CD14-positive monocyte (primary cell): ENCODE measurements around the gene UBR2. TPM values are rescaled to one million over a fixed set of nuclear protein-coding genes. Genes with fewer than 3 reads are reported as not detected.

Source experiments
- DNase-seq, 3 donors: peaks; one replicate each; pipeline ENCODE4 v3.0.0-alpha.2; 2011 to 2022
- H2AFZ ChIP-seq: 2 replicates; pipeline ENCODE4 v1.6.0; 2012; ENCODE audit warnings: mild to moderate bottlenecking, low read depth, low read length, inconsistent platforms; ENCODE audit not compliant: insufficient read depth, poor library complexity, severe bottlenecking
- H3K27ac ChIP-seq, 2 donors: 1 replicate in 1 of 2; 2 replicates in 1 of 2; pipeline ENCODE4 v1.5.1; 2012 to 2013; ENCODE audit warnings: low read length in 2 of 2, control low read depth in 1 of 2, inconsistent platforms in 1 of 2, low read depth in 1 of 2, mild to moderate bottlenecking in 1 of 2
- H3K27me3 ChIP-seq, 2 donors: one replicate each; pipeline versions ENCODE4 v1.6.0 to v1.6.1; 2011 to 2013; ENCODE audit warnings: low read length in 2 of 2; ENCODE audit not compliant: control insufficient read depth in 2 of 2, insufficient read depth in 2 of 2
- H3K36me3 ChIP-seq, 2 donors: replicated peaks in 1 of 2; 1 replicate in 1 of 2; 2 replicates in 1 of 2; pipeline versions ENCODE4 v1.5.1 to v1.6.1; 2012 to 2013; ENCODE audit warnings: low read length in 2 of 2, control low read depth in 1 of 2, inconsistent platforms in 1 of 2, mild to moderate bottlenecking in 1 of 2; ENCODE audit not compliant: insufficient read depth in 2 of 2, control insufficient read depth in 1 of 2
- H3K4me1 ChIP-seq, 2 donors: 1 replicate in 1 of 2; 2 replicates in 1 of 2; pipeline versions ENCODE4 v1.5.1 to v1.6.1; 2012 to 2013; ENCODE audit warnings: low read length in 2 of 2, control low read depth in 1 of 2, inconsistent platforms in 1 of 2, mild to moderate bottlenecking in 1 of 2, moderate library complexity in 1 of 2; ENCODE audit not compliant: insufficient read depth in 2 of 2, control insufficient read depth in 1 of 2
- H3K4me2 ChIP-seq: replicated peaks from 2 replicates; pipeline ENCODE3; 2012; ENCODE audit warnings: low read length, moderate library complexity, mild to moderate bottlenecking; ENCODE audit not compliant: poor library complexity, severe bottlenecking; ENCODE audit errors: extremely low read depth
- H3K4me3 ChIP-seq, 3 experiments: fragments of 200-600 bp in 1 of 3; sonication (generic) in 1 of 3; replicated peaks in 1 of 3; 1 replicate in 2 of 3; 2 replicates in 1 of 3; pipeline ENCODE4 v1.5.1; 2011 to 2013; ENCODE audit warnings: low read length in 3 of 3, mild to moderate bottlenecking in 3 of 3, control low read depth in 2 of 3, low read depth in 2 of 3, inconsistent platforms in 1 of 3, moderate library complexity in 1 of 3
- H3K79me2 ChIP-seq: 2 replicates; pipeline ENCODE4 v1.6.0; 2012; ENCODE audit warnings: mild to moderate bottlenecking, control low read depth, inconsistent platforms, low read length, moderate library complexity; ENCODE audit not compliant: insufficient read depth
- H3K9ac ChIP-seq: 2 replicates; pipeline ENCODE4 v1.6.0; 2017; ENCODE audit warnings: low read length, mild to moderate bottlenecking; ENCODE audit not compliant: insufficient read depth, poor library complexity, severe bottlenecking
- H3K9me3 ChIP-seq, 2 donors: replicated peaks in 1 of 2; 1 replicate in 1 of 2; 2 replicates in 1 of 2; pipeline versions ENCODE4 v1.5.1 to v1.6.1; 2012 to 2013; ENCODE audit warnings: low read length in 2 of 2, control low read depth in 1 of 2; ENCODE audit not compliant: control insufficient read depth in 1 of 2, insufficient read depth in 1 of 2
- H4K20me1 ChIP-seq: 2 replicates; pipeline ENCODE4 v1.6.0; 2012; ENCODE audit warnings: mild to moderate bottlenecking, low read length, control low read depth, moderate library complexity; ENCODE audit not compliant: insufficient read depth
- H3K27ac Mint-ChIP-seq, 7 donors: one replicate each; pipeline ENCODE4 v1.8.0; 2020; ENCODE audit warnings: mild to moderate bottlenecking in 7 of 7, mixed read lengths in 7 of 7, moderate library complexity in 6 of 7, inconsistent platforms in 2 of 7
- H3K27me3 Mint-ChIP-seq, 3 donors: one replicate each; pipeline ENCODE4 v1.8.0; 2021 to 2022; ENCODE audit warnings: low read depth in 3 of 3, mild to moderate bottlenecking in 3 of 3, mixed read lengths in 3 of 3, moderate library complexity in 3 of 3, inconsistent platforms in 1 of 3
- H3K36me3 Mint-ChIP-seq, 2 donors: one replicate each; pipeline ENCODE4 v1.8.0; 2020; ENCODE audit warnings: mixed read lengths in 2 of 2, inconsistent platforms in 1 of 2, mild to moderate bottlenecking in 1 of 2
- H3K4me1 Mint-ChIP-seq: one replicate; pipeline ENCODE4 v1.8.0; 2020; ENCODE audit warnings: mild to moderate bottlenecking, mixed read lengths
- H3K4me3 Mint-ChIP-seq, 2 donors: one replicate each; pipeline ENCODE4 v1.8.0; 2020; ENCODE audit warnings: mild to moderate bottlenecking in 2 of 2, mixed read lengths in 2 of 2, moderate library complexity in 1 of 2
- H3K9me3 Mint-ChIP-seq, 7 donors: one replicate each; pipeline ENCODE4 v1.8.0; 2020 to 2022; ENCODE audit warnings: mixed read lengths in 7 of 7, mild to moderate bottlenecking in 6 of 7, moderate library complexity in 6 of 7, inconsistent platforms in 2 of 7
- WGBS: methylation state at CpG from one replicate; pipeline ENCODE4 v1.1.5; 2013; ENCODE audit warnings: missing lambda C conversion rate; ENCODE audit not compliant: insufficient coverage; 5-methylcytosine and 5-hydroxymethylcytosine counted together
- intact Hi-C, 2 donors: fragments of 100-400 bp; cut with micrococcal nuclease; formaldehyde crosslinking; loops; one replicate each; pipeline versions ENCODE4 v1.15.0 to v1.15.1; 2023
- polyA plus RNA-seq, 3 donors: library from polyadenylated mRNA; depleted of rRNA in 1 of 3; unstranded in 2 of 3; stranded (reverse) in 1 of 3; fragments of 300-500 nt in 2 of 3; fragments of >200 nt in 1 of 3; fragmentation: Illumina TruSeq in 2 of 3; gene quantifications; 1 replicate in 2 of 3; 2 replicates in 1 of 3; pipeline ENCODE4 v1.2.3, GENCODE V29; 2012 to 2021
- TF ChIP-seq, protein P1 (sequence below): fragments of 200-600 bp; IDR thresholded peaks from one replicate; pipeline ENCODE4 v1.8.0; 2022; ENCODE audit warnings: antibody characterized with exemption, mild to moderate bottlenecking

Gene UBR2
- polyA plus RNA-seq, 3 donors: 9.0 to 17.8 (median 12.8) TPM

DNA sequence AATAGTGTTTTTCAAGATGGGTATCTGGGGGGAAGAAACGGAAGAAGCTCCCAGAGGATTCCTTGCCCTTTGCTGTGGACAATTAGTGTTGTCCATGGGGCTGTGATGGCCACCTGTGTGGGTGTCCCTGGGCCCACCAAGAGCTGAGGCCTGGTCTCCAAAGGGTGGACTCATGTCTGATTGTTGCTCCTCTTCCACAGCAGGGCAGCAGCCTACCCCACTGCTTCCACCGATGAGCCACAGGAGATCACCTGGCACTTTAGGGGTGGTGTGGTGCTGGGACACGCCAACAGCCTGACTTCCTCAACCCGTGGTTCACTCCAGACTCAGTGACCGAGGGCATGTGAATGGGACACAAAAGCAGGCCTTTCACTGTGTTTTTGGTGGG, 133.4 kb downstream of the UBR2 start:
- 100% methylated on average over 2 of the region's 5 CpGs for WGBS
- Mint-ChIP-seq H3K9me3 (no peaks in the 10 kb centered on the region), H3K27me3 (peaks cover 0 to 4% (median 2%) of the 10 kb centered on the region in 3 donors), H3K4me3 (no peak overlapping the region), H3K4me1 (no peaks in the 10 kb centered on the region), H3K36me3 (peaks cover 27 to 28% of the 10 kb centered on the region in 2 donors), H3K27ac (peak overlapping the region in 1 of 7 donors; percentile 15)
- no peaks in the 10 kb centered on the region for H3K79me2 ChIP-seq
- no peaks in the 10 kb centered on the region for H3K27me3 ChIP-seq
- no peak overlapping the region for H3K27ac ChIP-seq
- H3K4me3 ChIP-seq: no peak overlapping the region
- no peaks in the 10 kb centered on the region for H3K9me3 ChIP-seq
- intact Hi-C loops: no loop called here
- no peaks in the 10 kb centered on the region for H4K20me1 ChIP-seq
- H2AFZ ChIP-seq: no peak overlapping the region
- H3K36me3 ChIP-seq: peaks cover 22 to 30% of the 10 kb centered on the region in 2 donors
- no peak overlapping the region for H3K9ac ChIP-seq
- no peaks in the 10 kb centered on the region for H3K4me1 ChIP-seq
- DNase-seq: no peak
- H3K4me2 ChIP-seq: no peak overlapping the region
- TF ChIP-seq, protein P1, sequence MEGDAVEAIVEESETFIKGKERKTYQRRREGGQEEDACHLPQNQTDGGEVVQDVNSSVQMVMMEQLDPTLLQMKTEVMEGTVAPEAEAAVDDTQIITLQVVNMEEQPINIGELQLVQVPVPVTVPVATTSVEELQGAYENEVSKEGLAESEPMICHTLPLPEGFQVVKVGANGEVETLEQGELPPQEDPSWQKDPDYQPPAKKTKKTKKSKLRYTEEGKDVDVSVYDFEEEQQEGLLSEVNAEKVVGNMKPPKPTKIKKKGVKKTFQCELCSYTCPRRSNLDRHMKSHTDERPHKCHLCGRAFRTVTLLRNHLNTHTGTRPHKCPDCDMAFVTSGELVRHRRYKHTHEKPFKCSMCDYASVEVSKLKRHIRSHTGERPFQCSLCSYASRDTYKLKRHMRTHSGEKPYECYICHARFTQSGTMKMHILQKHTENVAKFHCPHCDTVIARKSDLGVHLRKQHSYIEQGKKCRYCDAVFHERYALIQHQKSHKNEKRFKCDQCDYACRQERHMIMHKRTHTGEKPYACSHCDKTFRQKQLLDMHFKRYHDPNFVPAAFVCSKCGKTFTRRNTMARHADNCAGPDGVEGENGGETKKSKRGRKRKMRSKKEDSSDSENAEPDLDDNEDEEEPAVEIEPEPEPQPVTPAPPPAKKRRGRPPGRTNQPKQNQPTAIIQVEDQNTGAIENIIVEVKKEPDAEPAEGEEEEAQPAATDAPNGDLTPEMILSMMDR: no peak

DNA sequence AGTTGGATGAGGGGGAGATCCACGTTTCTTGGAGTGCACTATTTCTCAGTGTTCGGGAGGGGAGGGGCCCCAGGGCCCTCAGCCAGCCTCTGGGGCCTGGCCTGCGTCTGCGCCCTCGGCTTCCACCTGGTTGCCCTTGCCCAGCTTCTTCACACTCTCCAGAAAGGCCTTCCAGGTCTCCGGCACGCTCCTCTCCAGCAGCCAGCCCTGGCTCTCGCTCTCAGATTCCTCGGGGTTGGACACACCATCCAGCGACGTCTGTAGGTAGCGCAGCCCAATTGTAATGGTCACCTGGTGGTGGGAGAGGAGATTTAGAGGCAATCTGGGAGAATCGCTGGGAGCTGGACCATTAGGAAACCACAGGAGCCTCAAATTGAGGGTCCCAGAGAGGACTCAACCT, 134.4 kb downstream of the UBR2 start:
- Mint-ChIP-seq H3K4me1 (no peaks in the 10 kb centered on the region), H3K27me3 (peaks cover 0 to 4% (median 2%) of the 10 kb centered on the region in 3 donors), H3K27ac (peak overlapping the region in 2 of 7 donors; percentile 30 to 43), H3K36me3 (peaks cover 17 to 19% of the 10 kb centered on the region in 2 donors), H3K4me3 (no peak overlapping the region), H3K9me3 (no peaks in the 10 kb centered on the region)
- Histone ChIP-seq H3K36me3 (peaks cover 13 to 21% of the 10 kb centered on the region in 2 donors), H3K4me3 (no peak overlapping the region), H3K4me2 (no peak overlapping the region), H3K79me2 (no peaks in the 10 kb centered on the region), H3K27me3 (no peaks in the 10 kb centered on the region), H3K9ac (no peak overlapping the region), H3K9me3 (no peaks in the 10 kb centered on the region), H3K4me1 (no peaks in the 10 kb centered on the region), H2AFZ (no peak overlapping the region), H4K20me1 (no peaks in the 10 kb centered on the region), H3K27ac (no peak overlapping the region)
- TF ChIP-seq, protein P1: no peak
- intact Hi-C loops: no loop called here
- no peak for DNase-seq
- 89% methylated on average over 8 of the region's 13 CpGs for WGBS
